GM19467 (cell line): ENCODE data around the gene HECTD3.
"Not testable (repeated sequence)": the region's sequence is repeated elsewhere in the genome, so short reads cannot be mapped to it uniquely, and the experiment has no call there.

Experiments
- ATAC-seq: cut with Tn5 transposase; IDR thresholded peaks from one replicate; pipeline ENCODE4 v1.9.1; 2021; ENCODE audit warnings: mild to moderate bottlenecking, moderate library complexity; ENCODE audit not compliant: unreplicated experiment

The HECTD3 gene

GRCh38 chr1:45014321-45015028 lies 3.4 kb upstream of the HECTD3 start:
- no peak for ATAC-seq

GRCh38 chr1:45013551-45014209 lies 2.6 kb upstream of the HECTD3 start:
- ATAC-seq: no peak

- ATAC-seq: no peak
These were observed 1.6 kb upstream of the HECTD3 start for GRCh38 chr1:45012639-45013278.

GRCh38 chr1:45011837-45012638 lies 914 bp upstream of the HECTD3 start, which contains the start of gene UROD:
TSS of gene UROD (plus strand) at chr1:45012254. CDS start at chr1:45012266, 12 bp downstream.
- peak; percentile 61 for ATAC-seq

GRCh38 chr1:45009956-45010854 lies 919 bp downstream of the HECTD3 start:
- no peak for ATAC-seq

- ATAC-seq: no peak
These were observed 1.7 kb downstream of the HECTD3 start for GRCh38 chr1:45009296-45009865.

GRCh38 chr1:45008516-45008915 lies 2.6 kb downstream of the HECTD3 start:
- no peak for ATAC-seq

GRCh38 chr1:45008076-45008475 lies 3.0 kb downstream of the HECTD3 start:
- ATAC-seq: no peak

GRCh38 chr1:45007311-45007710 lies 3.8 kb downstream of the HECTD3 start:
- ATAC-seq: no peak

- no peak for ATAC-seq
These were observed 5.4 kb downstream of the HECTD3 start for GRCh38 chr1:45005761-45006160.

- ATAC-seq: no peak
These were observed 6.7 kb downstream of the HECTD3 start for GRCh38 chr1:45004281-45004920.

GRCh38 chr1:45003741-45004140 lies 7.4 kb downstream of the HECTD3 start:
- no peak for ATAC-seq

- ATAC-seq: no peak
These were observed 8.2 kb downstream of the HECTD3 start for GRCh38 chr1:45002650-45003645.

GRCh38 chr1:45001576-45001975 lies 9.5 kb downstream of the HECTD3 start:
- ATAC-seq: not testable (repeated sequence)

- no peak for ATAC-seq
These were observed 10.1 kb downstream of the HECTD3 start for GRCh38 chr1:45001011-45001481.

GRCh38 chr1:44999232-44999631 lies 11.9 kb downstream of the HECTD3 start:
- no peak for ATAC-seq

GRCh38 chr1:44995467-44996238 lies 15.5 kb downstream of the HECTD3 start:
- ATAC-seq: no peak
